Measurements from ENCODE around the gene AGPAT3. TPM values are rescaled to one million over a fixed set of nuclear protein-coding genes. Genes with fewer than 3 reads are reported as not detected.
A peak's percentile ranks its signal among the peaks of the same experiment; 100 is the strongest.

Gene AGPAT3
- total RNA-seq, 1 experiment from 2014 or later, result 24.0 TPM

- no peak for DNase-seq (ENCODE audit: low read depth)
These were observed 41.8 kb downstream of the AGPAT3 start for GRCh38 chr21:43906585-43907370.

- DNase-seq (ENCODE audit: low read depth), result no peak
These were observed 42.7 kb downstream of the AGPAT3 start for GRCh38 chr21:43907751-43908150.

GRCh38 chr21:43908167-43908566 lies 43.1 kb downstream of the AGPAT3 start:
- DNase-seq (ENCODE audit: low read depth), result no peak

GRCh38 chr21:43909741-43910400 lies 44.8 kb downstream of the AGPAT3 start:
- DNase-seq (ENCODE audit: low read depth), result no peak

- no peak for DNase-seq (ENCODE audit: low read depth)
These were observed 45.4 kb downstream of the AGPAT3 start for GRCh38 chr21:43910460-43910859.

- no peak for DNase-seq (ENCODE audit: low read depth)
These were observed 46.3 kb downstream of the AGPAT3 start for GRCh38 chr21:43911015-43911934.

- DNase-seq (ENCODE audit: low read depth), result no peak
These were observed 47.0 kb downstream of the AGPAT3 start for GRCh38 chr21:43911935-43912487.

- DNase-seq (ENCODE audit: low read depth), result no peak
These were observed 47.5 kb downstream of the AGPAT3 start for GRCh38 chr21:43912500-43912899.

GRCh38 chr21:43912910-43913309 lies 47.9 kb downstream of the AGPAT3 start:
- no peak for DNase-seq (ENCODE audit: low read depth)

GRCh38 chr21:43913928-43914327 lies 48.9 kb downstream of the AGPAT3 start:
- DNase-seq (ENCODE audit: low read depth), result peak; percentile 7

GRCh38 chr21:43916076-43916475 lies 51.1 kb downstream of the AGPAT3 start:
- no peak for DNase-seq (ENCODE audit: low read depth)

GRCh38 chr21:43916691-43917514 lies 51.9 kb downstream of the AGPAT3 start:
- DNase-seq (ENCODE audit: low read depth), result peak; percentile 13

GRCh38 chr21:43917515-43918384 lies 52.7 kb downstream of the AGPAT3 start:
- no peak for DNase-seq (ENCODE audit: low read depth)

GRCh38 chr21:43918385-43918947 lies 53.4 kb downstream of the AGPAT3 start:
- DNase-seq (ENCODE audit: low read depth), result no peak

- DNase-seq (ENCODE audit: low read depth), result no peak
These were observed 54.3 kb downstream of the AGPAT3 start for GRCh38 chr21:43919283-43919682.

GRCh38 chr21:43919871-43920801 lies 55.1 kb downstream of the AGPAT3 start:
- DNase-seq (ENCODE audit: low read depth), result no peak

GRCh38 chr21:43921571-43921978 lies 56.6 kb downstream of the AGPAT3 start:
- no peak for DNase-seq (ENCODE audit: low read depth)

Data from LHCN-M2 (cell line).